ENCODE measurements around the gene TMPRSS15. TPM values are rescaled to one million over a fixed set of nuclear protein-coding genes. Genes with fewer than 3 reads are reported as not detected.

TMPRSS15 gene
- total and polyA plus RNA-seq, 11 donors, result not detected

- DNase-seq (no peak), ATAC-seq (no peak)
- Histone ChIP-seq H3K9me3 (peaks cover 0 to 16% (median 0%) of the 10 kb centered on the region in 12 donors), H3K4me3 (no peak overlapping the region), H3K36me3 (no peaks in the 10 kb centered on the region), H3K27me3 (no peaks in the 10 kb centered on the region), H3K4me1 (no peaks in the 10 kb centered on the region), H3K27ac (no peak overlapping the region)
- WGBS, 4 donors, result 60 to 64% (median 63%) methylated on average over 7 of the region's 7 CpGs
- TF ChIP-seq POLR2A (IDR thresholded peaks at IDR 0.05) (no peak), CTCF (IDR thresholded peaks at IDR 0.05) (no peak)
- intact Hi-C loops (cut with DNase I), result no loop called here
Observed at GRCh38 chr21:18443085-18443484, 39.5 kb upstream of the TMPRSS15 start.

GRCh38 chr21:18430341-18430740 lies 26.8 kb upstream of the TMPRSS15 start:
- Histone ChIP-seq H3K36me3 (no peaks in the 10 kb centered on the region), H3K9me3 (no peaks in the 10 kb centered on the region), H3K4me1 (no peaks in the 10 kb centered on the region), H3K27ac (no peak overlapping the region), H3K4me3 (no peak overlapping the region), H3K27me3 (no peaks in the 10 kb centered on the region)
- no peak for ATAC-seq
- TF ChIP-seq POLR2A (IDR thresholded peaks at IDR 0.05), result no peak
- TF ChIP-seq CTCF (IDR thresholded peaks at IDR 0.05), result no peak
- no peak for DNase-seq
- 70 to 81% (median 72%) methylated on average over 2 of the region's 2 CpGs for WGBS, 4 donors
- intact Hi-C loops (cut with DNase I), result no loop called here

- 56 to 66% (median 64%) methylated on average over 4 of the region's 4 CpGs for WGBS, 4 donors
Observed at GRCh38 chr21:18424276-18424675, 20.7 kb upstream of the TMPRSS15 start.

GRCh38 chr21:18417141-18417790 lies 13.7 kb upstream of the TMPRSS15 start:
- ATAC-seq, result no peak
- no peak for DNase-seq
- intact Hi-C loops (cut with DNase I), result no loop called here

More at GRCh38 chr21:18424276-18424675, 20.7 kb upstream of the TMPRSS15 start:
- no peak for TF ChIP-seq CTCF (IDR thresholded peaks at IDR 0.05)
- TF ChIP-seq POLR2A (IDR thresholded peaks at IDR 0.05), result no peak
- Histone ChIP-seq H3K9me3 (no peaks in the 10 kb centered on the region), H3K4me1 (no peaks in the 10 kb centered on the region), H3K27ac (no peak overlapping the region), H3K4me3 (no peak overlapping the region), H3K36me3 (no peaks in the 10 kb centered on the region), H3K27me3 (no peaks in the 10 kb centered on the region)
- DNase-seq (no peak), ATAC-seq (no peak)
- intact Hi-C loops (cut with DNase I), result no loop called here

More at GRCh38 chr21:18417141-18417790, 13.7 kb upstream of the TMPRSS15 start:
- Histone ChIP-seq H3K27ac (no peak overlapping the region), H3K4me3 (no peak overlapping the region), H3K36me3 (no peaks in the 10 kb centered on the region), H3K27me3 (no peaks in the 10 kb centered on the region), H3K9me3 (no peaks in the 10 kb centered on the region), H3K4me1 (no peaks in the 10 kb centered on the region)
- WGBS, 4 donors, result 54 to 59% (median 55%) methylated on average over 3 of the region's 3 CpGs
- TF ChIP-seq POLR2A (IDR thresholded peaks at IDR 0.05) (no peak), CTCF (IDR thresholded peaks at IDR 0.05) (no peak)

Measured in heart left ventricle (tissue), 16 donors.